ENCODE results near the gene RIPOR3. TPM values are rescaled to one million over a fixed set of nuclear protein-coding genes. Genes with fewer than 3 reads are reported as not detected.
A peak's percentile ranks its signal among the peaks of the same experiment; 100 is the strongest.

RIPOR3 gene
- total RNA-seq, 1 donor from 2014 or later, result 15.1 TPM

GRCh38 chr20:50561379-50562078, 129.8 kb downstream of the RIPOR3 start:
- Histone ChIP-seq H3K4me3 (peak overlapping the region in 1 of 2 donors; percentile 31), H3K27ac (peak overlapping the region; percentile 74 to 86), H3K27me3 (no peaks in the 10 kb centered on the region), H3K36me3 (peaks cover 0 to 15% of the 10 kb centered on the region in 2 donors), H3K4me1 (peaks cover 10 to 25% of the 10 kb centered on the region in 2 donors), H3K9me3 (no peaks in the 10 kb centered on the region)
- intact Hi-C loops (cut with DNase I), result loop anchor here (2.0 kb wide), 1 partner anchor 21 kb away; no protein-coding TSS in a partner anchor
- DNase-seq (ENCODE audit: low spot score in 2 of 2), result peak in 1 of 2 donors; percentile 87
- TF ChIP-seq CTCF (IDR thresholded peaks at IDR 0.05), result no peak

DNA sequence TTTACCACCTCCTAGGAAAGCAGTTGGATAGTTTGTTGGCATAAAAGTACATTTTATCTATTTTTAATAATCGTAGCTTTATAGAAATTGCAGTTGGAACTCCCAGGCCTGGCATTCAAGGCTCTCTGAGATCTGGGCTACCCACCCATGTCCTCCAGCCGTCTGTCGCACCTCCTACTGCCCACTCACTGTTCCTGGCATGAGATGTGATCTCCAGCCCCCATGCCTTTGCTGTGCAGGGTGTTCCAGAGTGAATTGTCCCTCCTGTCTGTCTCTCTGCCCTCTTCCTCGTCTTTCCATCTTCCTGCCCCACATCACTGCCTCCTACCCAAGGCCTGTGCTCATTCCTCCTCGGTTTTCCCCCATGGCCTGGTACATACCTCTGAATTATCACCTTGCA, 130.5 kb downstream of the RIPOR3 start:
- Histone ChIP-seq H3K27ac (peak overlapping the region; percentile 74 to 86), H3K4me3 (no peak overlapping the region), H3K27me3 (no peaks in the 10 kb centered on the region), H3K36me3 (peaks cover 0 to 15% of the 10 kb centered on the region in 2 donors), H3K9me3 (no peaks in the 10 kb centered on the region), H3K4me1 (peaks cover 10 to 25% of the 10 kb centered on the region in 2 donors)
- intact Hi-C loops (cut with DNase I), result loop anchor here (2.0 kb wide), 1 partner anchor 20 kb away; no protein-coding TSS in a partner anchor
- TF ChIP-seq CTCF (IDR thresholded peaks at IDR 0.05), result no peak
- no peak for DNase-seq (ENCODE audit: low spot score in 2 of 2)

- peaks cover 0 to 15% of the 10 kb centered on the region in 2 donors for H3K36me3 ChIP-seq
- H3K4me3 ChIP-seq, result no peak overlapping the region
- no peak for TF ChIP-seq CTCF (IDR thresholded peaks at IDR 0.05)
- DNase-seq (ENCODE audit: low spot score in 2 of 2), result no peak
- intact Hi-C loops (cut with DNase I), result loop anchor here (2.0 kb wide), 1 partner anchor 19 kb away; no protein-coding TSS in a partner anchor
- no peaks in the 10 kb centered on the region for H3K9me3 ChIP-seq
- peak overlapping the region in 1 of 2 donors; percentile 86 for H3K27ac ChIP-seq
- H3K4me1 ChIP-seq, result peaks cover 10 to 25% of the 10 kb centered on the region in 2 donors
- H3K27me3 ChIP-seq, result no peaks in the 10 kb centered on the region
Measured at GRCh38 chr20:50559856-50560638, 131.3 kb downstream of the RIPOR3 start.

DNA sequence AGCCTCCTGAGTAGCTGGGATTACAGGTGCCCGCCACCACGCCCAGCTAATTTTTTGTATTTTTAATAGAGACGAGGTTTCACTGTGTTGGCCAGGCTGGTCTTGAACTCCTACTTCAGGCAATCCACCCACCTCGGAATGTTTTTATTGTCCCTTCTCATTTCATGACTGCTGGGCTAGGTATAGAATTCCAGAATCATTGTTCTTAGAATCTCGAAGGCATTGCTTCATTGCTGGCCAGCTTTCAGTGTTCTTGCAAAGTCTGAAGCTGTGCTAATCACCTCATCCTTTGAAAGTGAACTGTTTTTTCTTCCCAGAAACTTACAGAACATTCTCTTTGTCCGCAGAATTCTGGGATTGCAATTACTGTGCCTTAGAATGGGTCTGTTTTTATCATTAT, 132.2 kb downstream of the RIPOR3 start:
- intact Hi-C loops (cut with DNase I), result no loop called here
- no peaks in the 10 kb centered on the region for H3K27me3 ChIP-seq

DNA sequence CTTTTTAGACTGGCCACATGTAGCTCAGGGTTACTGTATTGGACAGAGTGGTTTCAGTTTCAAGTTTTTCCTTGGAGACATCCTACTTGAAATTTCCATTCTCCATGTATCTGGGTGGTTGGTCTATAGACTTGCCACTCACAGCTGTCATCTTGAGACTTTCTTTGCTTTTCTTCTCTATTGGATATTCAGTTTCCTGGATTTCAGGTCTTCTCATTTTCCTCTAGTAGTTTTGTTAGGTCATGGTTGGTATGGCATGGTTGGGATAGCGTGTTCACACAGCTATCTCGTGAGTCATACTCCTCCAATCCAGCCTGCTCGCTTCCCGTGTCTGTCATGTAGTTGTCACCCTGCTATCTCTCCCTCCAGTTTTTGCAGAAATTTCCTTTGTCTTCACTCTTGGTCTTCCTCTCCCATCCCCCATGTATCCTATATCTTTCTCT, 132.8 kb downstream of the RIPOR3 start:
- no peaks in the 10 kb centered on the region for H3K27me3 ChIP-seq
- H3K4me3 ChIP-seq, result no peak overlapping the region
- H3K27ac ChIP-seq, result no peak overlapping the region
- TF ChIP-seq CTCF (IDR thresholded peaks at IDR 0.05), result no peak
- H3K4me1 ChIP-seq, result peaks cover 10 to 21% of the 10 kb centered on the region in 2 donors
- H3K9me3 ChIP-seq, result no peaks in the 10 kb centered on the region
- H3K36me3 ChIP-seq, result peaks cover 0 to 10% of the 10 kb centered on the region in 2 donors
- DNase-seq (ENCODE audit: low spot score in 2 of 2), result no peak
- intact Hi-C loops (cut with DNase I), result no loop called here

More for the DNA sequence above, 132.2 kb downstream of the RIPOR3 start:
- H3K9me3 ChIP-seq, result no peaks in the 10 kb centered on the region
- H3K4me1 ChIP-seq, result peaks cover 10 to 21% of the 10 kb centered on the region in 2 donors
- peaks cover 0 to 10% of the 10 kb centered on the region in 2 donors for H3K36me3 ChIP-seq
- H3K27ac ChIP-seq, result no peak overlapping the region
- DNase-seq (ENCODE audit: low spot score in 2 of 2), result no peak
- H3K4me3 ChIP-seq, result no peak overlapping the region
- TF ChIP-seq CTCF (IDR thresholded peaks at IDR 0.05), result no peak
